ENCODE data around the gene CPED1.

DNA sequence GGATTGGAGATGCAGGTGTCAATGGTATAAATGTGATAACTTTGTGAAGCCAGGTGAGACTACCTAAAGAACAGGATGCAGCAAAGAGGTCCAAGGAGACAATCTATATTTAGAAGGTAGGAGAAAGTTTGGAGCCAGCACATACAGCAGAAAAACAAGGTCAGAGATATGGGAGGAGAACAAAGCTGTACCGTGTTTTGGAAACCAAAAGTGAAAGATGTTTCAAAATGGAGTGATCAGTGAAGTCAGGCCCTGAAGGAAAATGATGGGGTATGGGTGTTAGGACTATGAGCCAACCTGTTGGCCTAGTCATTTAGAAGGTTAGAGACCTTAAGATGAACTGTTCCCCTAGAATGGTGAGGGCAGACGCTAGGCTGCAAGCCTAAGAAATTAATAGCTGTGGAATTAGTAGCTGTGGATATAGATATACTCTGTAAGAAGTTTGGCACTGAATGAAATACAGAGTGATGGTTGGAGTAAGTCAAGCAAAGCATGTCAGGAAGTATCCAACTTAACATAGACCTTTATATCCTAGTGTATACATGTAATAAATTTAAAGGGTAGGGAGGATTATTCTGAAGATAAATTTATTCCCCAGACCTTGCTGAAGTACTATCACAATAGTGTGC lies 190.5 kb downstream of the CPED1 start:
- TF ChIP-seq, protein P1, sequence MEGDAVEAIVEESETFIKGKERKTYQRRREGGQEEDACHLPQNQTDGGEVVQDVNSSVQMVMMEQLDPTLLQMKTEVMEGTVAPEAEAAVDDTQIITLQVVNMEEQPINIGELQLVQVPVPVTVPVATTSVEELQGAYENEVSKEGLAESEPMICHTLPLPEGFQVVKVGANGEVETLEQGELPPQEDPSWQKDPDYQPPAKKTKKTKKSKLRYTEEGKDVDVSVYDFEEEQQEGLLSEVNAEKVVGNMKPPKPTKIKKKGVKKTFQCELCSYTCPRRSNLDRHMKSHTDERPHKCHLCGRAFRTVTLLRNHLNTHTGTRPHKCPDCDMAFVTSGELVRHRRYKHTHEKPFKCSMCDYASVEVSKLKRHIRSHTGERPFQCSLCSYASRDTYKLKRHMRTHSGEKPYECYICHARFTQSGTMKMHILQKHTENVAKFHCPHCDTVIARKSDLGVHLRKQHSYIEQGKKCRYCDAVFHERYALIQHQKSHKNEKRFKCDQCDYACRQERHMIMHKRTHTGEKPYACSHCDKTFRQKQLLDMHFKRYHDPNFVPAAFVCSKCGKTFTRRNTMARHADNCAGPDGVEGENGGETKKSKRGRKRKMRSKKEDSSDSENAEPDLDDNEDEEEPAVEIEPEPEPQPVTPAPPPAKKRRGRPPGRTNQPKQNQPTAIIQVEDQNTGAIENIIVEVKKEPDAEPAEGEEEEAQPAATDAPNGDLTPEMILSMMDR (tag by site-specific recombination; IDR thresholded peaks at IDR 0.05): no peak
- TF ChIP-seq MZF1 (tag by site-specific recombination; IDR thresholded peaks at IDR 0.05; ENCODE audit: borderline replicate concordance) (no peak), ZNF274 (IDR thresholded peaks at IDR 0.05; ENCODE audit: low read length) (no peak), ZNF274 (tag by site-specific recombination; IDR thresholded peaks at IDR 0.05; ENCODE audit: borderline replicate concordance) (no peak), GFI1B (tag by site-specific recombination; IDR thresholded peaks at IDR 0.05) (no peak), ZBTB17 (tag by site-specific recombination; IDR thresholded peaks at IDR 0.05) (no peak), ZNF140 (tag by site-specific recombination; IDR thresholded peaks at IDR 0.05) (no peak)
- TF ChIP-seq, protein P2, sequence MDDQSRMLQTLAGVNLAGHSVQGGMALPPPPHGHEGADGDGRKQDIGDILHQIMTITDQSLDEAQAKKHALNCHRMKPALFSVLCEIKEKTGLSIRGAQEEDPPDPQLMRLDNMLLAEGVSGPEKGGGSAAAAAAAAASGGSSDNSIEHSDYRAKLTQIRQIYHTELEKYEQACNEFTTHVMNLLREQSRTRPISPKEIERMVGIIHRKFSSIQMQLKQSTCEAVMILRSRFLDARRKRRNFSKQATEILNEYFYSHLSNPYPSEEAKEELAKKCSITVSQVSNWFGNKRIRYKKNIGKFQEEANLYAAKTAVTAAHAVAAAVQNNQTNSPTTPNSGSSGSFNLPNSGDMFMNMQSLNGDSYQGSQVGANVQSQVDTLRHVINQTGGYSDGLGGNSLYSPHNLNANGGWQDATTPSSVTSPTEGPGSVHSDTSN (CRISPR knock-in tag; IDR thresholded peaks at IDR 0.05): no peak
- TF ChIP-seq, protein P3, sequence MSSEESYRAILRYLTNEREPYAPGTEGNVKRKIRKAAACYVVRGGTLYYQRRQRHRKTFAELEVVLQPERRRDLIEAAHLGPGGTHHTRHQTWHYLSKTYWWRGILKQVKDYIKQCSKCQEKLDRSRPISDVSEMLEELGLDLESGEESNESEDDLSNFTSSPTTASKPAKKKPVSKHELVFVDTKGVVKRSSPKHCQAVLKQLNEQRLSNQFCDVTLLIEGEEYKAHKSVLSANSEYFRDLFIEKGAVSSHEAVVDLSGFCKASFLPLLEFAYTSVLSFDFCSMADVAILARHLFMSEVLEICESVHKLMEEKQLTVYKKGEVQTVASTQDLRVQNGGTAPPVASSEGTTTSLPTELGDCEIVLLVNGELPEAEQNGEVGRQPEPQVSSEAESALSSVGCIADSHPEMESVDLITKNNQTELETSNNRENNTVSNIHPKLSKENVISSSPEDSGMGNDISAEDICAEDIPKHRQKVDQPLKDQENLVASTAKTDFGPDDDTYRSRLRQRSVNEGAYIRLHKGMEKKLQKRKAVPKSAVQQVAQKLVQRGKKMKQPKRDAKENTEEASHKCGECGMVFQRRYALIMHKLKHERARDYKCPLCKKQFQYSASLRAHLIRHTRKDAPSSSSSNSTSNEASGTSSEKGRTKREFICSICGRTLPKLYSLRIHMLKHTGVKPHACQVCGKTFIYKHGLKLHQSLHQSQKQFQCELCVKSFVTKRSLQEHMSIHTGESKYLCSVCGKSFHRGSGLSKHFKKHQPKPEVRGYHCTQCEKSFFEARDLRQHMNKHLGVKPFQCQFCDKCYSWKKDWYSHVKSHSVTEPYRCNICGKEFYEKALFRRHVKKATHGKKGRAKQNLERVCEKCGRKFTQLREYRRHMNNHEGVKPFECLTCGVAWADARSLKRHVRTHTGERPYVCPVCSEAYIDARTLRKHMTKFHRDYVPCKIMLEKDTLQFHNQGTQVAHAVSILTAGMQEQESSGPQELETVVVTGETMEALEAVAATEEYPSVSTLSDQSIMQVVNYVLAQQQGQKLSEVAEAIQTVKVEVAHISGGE (tag by site-specific recombination; conservative IDR thresholded peaks at IDR 0.05; ENCODE audit: low read depth): no peak
- TF ChIP-seq, protein P4, sequence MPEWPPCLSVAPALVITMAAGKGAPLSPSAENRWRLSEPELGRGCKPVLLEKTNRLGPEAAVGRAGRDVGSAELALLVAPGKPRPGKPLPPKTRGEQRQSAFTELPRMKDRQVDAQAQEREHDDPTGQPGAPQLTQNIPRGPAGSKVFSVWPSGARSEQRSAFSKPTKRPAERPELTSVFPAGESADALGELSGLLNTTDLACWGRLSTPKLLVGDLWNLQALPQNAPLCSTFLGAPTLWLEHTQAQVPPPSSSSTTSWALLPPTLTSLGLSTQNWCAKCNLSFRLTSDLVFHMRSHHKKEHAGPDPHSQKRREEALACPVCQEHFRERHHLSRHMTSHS (tag by site-specific recombination; IDR thresholded peaks at IDR 0.05): no peak
